Measurements from ENCODE around the gene PNLIPRP1.

- no peak for TF ChIP-seq CTCF (IDR thresholded peaks at IDR 0.05)
- no peak for TF ChIP-seq POLR2A (IDR thresholded peaks at IDR 0.05)
Observed at GRCh38 chr10:116620423-116621400, 30.0 kb downstream of the PNLIPRP1 start, which contains the start of gene PNLIPRP2.
